IPS-NIHi7 (cell line): ENCODE measurements around the gene C16orf96.

Experiments
- DNase-seq: peaks from one replicate; pipeline ENCODE4 v3.0.0; 2012; ENCODE audit warnings: mixed read lengths; ENCODE audit errors: extremely low spot score

Gene C16orf96

GRCh38 chr16:4616047-4616811 lies 60.1 kb downstream of the C16orf96 start:
- peak; percentile 95 for DNase-seq

- no peak for DNase-seq
These were observed 61.7 kb downstream of the C16orf96 start for GRCh38 chr16:4617880-4618279.

- DNase-seq = no peak
These were observed 62.7 kb downstream of the C16orf96 start for GRCh38 chr16:4618645-4619418.

GRCh38 chr16:4623593-4623992 lies 67.5 kb downstream of the C16orf96 start:
- no peak for DNase-seq

GRCh38 chr16:4624015-4624826 lies 68.1 kb downstream of the C16orf96 start, which contains the start of gene MGRN1:
Gene MGRN1, plus strand, starts transcription at chr16:4624826. Its CDS starts 135 bp downstream, at chr16:4624961.
- peak; percentile 94 for DNase-seq

GRCh38 chr16:4624827-4625559 lies 68.9 kb downstream of the C16orf96 start:
- peak; percentile 69 for DNase-seq

- no peak for DNase-seq
These were observed 69.5 kb downstream of the C16orf96 start for GRCh38 chr16:4625560-4626159.

GRCh38 chr16:4626396-4626795 lies 70.3 kb downstream of the C16orf96 start:
- DNase-seq = no peak

- DNase-seq = no peak
These were observed 72.1 kb downstream of the C16orf96 start for GRCh38 chr16:4628283-4628682.

- no peak for DNase-seq
These were observed 75.3 kb downstream of the C16orf96 start for GRCh38 chr16:4631444-4631843.

- no peak for DNase-seq
These were observed 77.9 kb downstream of the C16orf96 start for GRCh38 chr16:4633910-4634635.

- no peak for DNase-seq
These were observed 78.6 kb downstream of the C16orf96 start for GRCh38 chr16:4634768-4635167.

- no peak for DNase-seq
These were observed 80.1 kb downstream of the C16orf96 start for GRCh38 chr16:4636196-4636595.

GRCh38 chr16:4637501-4638166 lies 81.5 kb downstream of the C16orf96 start:
- DNase-seq = no peak

GRCh38 chr16:4639899-4640509 lies 83.9 kb downstream of the C16orf96 start:
- no peak for DNase-seq

GRCh38 chr16:4640572-4641305 lies 84.6 kb downstream of the C16orf96 start:
- DNase-seq = no peak

GRCh38 chr16:4641306-4641687 lies 85.2 kb downstream of the C16orf96 start:
- no peak for DNase-seq

GRCh38 chr16:4641895-4642294 lies 85.8 kb downstream of the C16orf96 start:
- no peak for DNase-seq
